ENCODE measurements around the gene COPG2. TPM values are rescaled to one million over a fixed set of nuclear protein-coding genes. Genes with fewer than 3 reads are reported as not detected.

Gene COPG2
- total and polyA plus RNA-seq, 2 of the 4 experiments (the other 2 are of a cell fraction), result 18.1 to 50.0 TPM

GRCh38 chr7:130674456-130674855 lies 5.9 kb upstream of the COPG2 start:
- intact Hi-C loops (cut with micrococcal nuclease), result no loop called here
- H3K4me3 ChIP-seq (ENCODE audit: insufficient read depth, low read depth, low read length), result no peak overlapping the region
- CTCF ChIA-PET, result no interaction called here
- in situ Hi-C loops (cut with MboI; ENCODE audit: low sequenced_read_pairs), result no loop called here
- no peaks in the 10 kb centered on the region for H3K27me3 ChIP-seq (ENCODE audit: control insufficient read depth, insufficient read depth, low read length)
- no peaks in the 10 kb centered on the region for H3K9me1 ChIP-seq (ENCODE audit: insufficient read depth, low read length)
- H3K27ac ChIP-seq (ENCODE audit: insufficient read depth, low read length), result no peak overlapping the region
- H4K8ac ChIP-seq (ENCODE audit: low read depth in 2 of 2, low read length in 2 of 2), result no peak overlapping the region
- no peak overlapping the region for H3K23ac ChIP-seq (ENCODE audit: low read depth, low read length)
- dilution Hi-C loops (cut with HindIII; ENCODE audit: low sequenced_read_pairs, unreplicated experiment), result no loop called here
- H2BK5ac ChIP-seq (ENCODE audit: low read depth, low read length, poor library complexity, severe bottlenecking), result no peak overlapping the region
- H3K9ac ChIP-seq (ENCODE audit: low read depth, low read length), result no peak overlapping the region
- no peak overlapping the region for H3K18ac ChIP-seq (ENCODE audit: low read depth, low read length)
- no peak for ATAC-seq (ENCODE audit: low read depth)
- H3K79me1 ChIP-seq (ENCODE audit: low read depth in 1 of 2, low read length in 2 of 2), result no peaks in the 10 kb centered on the region; a peak in 1 of 4 replicates
- H3K4me2 ChIP-seq (ENCODE audit: low read depth, low read length), result no peak overlapping the region
- POLR2A ChIA-PET (ENCODE audit: unreplicated experiment), result no interaction called here
- H3K14ac ChIP-seq (replicated peaks; ENCODE audit: low read depth, low read length), result no peak overlapping the region
- no peaks in the 10 kb centered on the region for H3K9me3 ChIP-seq (ENCODE audit: control insufficient read depth, insufficient read depth, low read length)
- DNase-seq, result no peak
- TF ChIP-seq MAZ (IDR thresholded peaks at IDR 0.05; ENCODE audit: borderline replicate concordance, low read depth, low read length), result no peak
- no peak for TF ChIP-seq MAFK (IDR thresholded peaks at IDR 0.05; ENCODE audit: low read depth, low read length)
- no peak for TF ChIP-seq ELK1 (IDR thresholded peaks at IDR 0.05; ENCODE audit: borderline replicate concordance, low read depth, low read length)
- TF ChIP-seq FOS (IDR thresholded peaks at IDR 0.05; ENCODE audit: low read depth, low read length), result no peak
- TF ChIP-seq RAD21 (IDR thresholded peaks at IDR 0.05; ENCODE audit: low read length), result no peak
- TF ChIP-seq NFE2L2 (IDR thresholded peaks at IDR 0.05; ENCODE audit: low read depth, low read length), result no peak
- no peak for TF ChIP-seq SMC3 (IDR thresholded peaks at IDR 0.05; ENCODE audit: low read depth, low read length)
- no peak for TF ChIP-seq CHD1 (IDR thresholded peaks at IDR 0.05; ENCODE audit: low read depth, low read length)
- TF ChIP-seq RCOR1 (IDR thresholded peaks at IDR 0.05; ENCODE audit: insufficient replicate concordance, low read length), result no peak
- TF ChIP-seq MXI1 (IDR thresholded peaks at IDR 0.05; ENCODE audit: borderline replicate concordance, low read depth, low read length), result no peak
- TF ChIP-seq, protein P1, sequence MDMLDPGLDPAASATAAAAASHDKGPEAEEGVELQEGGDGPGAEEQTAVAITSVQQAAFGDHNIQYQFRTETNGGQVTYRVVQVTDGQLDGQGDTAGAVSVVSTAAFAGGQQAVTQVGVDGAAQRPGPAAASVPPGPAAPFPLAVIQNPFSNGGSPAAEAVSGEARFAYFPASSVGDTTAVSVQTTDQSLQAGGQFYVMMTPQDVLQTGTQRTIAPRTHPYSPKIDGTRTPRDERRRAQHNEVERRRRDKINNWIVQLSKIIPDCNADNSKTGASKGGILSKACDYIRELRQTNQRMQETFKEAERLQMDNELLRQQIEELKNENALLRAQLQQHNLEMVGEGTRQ (IDR thresholded peaks at IDR 0.05; ENCODE audit: low read depth, low read length), result no peak
- TF ChIP-seq POLR2A (IDR thresholded peaks at IDR 0.05; ENCODE audit: low read depth, low read length), result no peak
- TF ChIP-seq, protein P2, sequence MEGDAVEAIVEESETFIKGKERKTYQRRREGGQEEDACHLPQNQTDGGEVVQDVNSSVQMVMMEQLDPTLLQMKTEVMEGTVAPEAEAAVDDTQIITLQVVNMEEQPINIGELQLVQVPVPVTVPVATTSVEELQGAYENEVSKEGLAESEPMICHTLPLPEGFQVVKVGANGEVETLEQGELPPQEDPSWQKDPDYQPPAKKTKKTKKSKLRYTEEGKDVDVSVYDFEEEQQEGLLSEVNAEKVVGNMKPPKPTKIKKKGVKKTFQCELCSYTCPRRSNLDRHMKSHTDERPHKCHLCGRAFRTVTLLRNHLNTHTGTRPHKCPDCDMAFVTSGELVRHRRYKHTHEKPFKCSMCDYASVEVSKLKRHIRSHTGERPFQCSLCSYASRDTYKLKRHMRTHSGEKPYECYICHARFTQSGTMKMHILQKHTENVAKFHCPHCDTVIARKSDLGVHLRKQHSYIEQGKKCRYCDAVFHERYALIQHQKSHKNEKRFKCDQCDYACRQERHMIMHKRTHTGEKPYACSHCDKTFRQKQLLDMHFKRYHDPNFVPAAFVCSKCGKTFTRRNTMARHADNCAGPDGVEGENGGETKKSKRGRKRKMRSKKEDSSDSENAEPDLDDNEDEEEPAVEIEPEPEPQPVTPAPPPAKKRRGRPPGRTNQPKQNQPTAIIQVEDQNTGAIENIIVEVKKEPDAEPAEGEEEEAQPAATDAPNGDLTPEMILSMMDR (conservative IDR thresholded peaks at IDR 0.05; ENCODE audit: low read depth, low read length), result no peak
- no peak for TF ChIP-seq CEBPB (IDR thresholded peaks at IDR 0.05; ENCODE audit: low read depth, low read length)
- TF ChIP-seq RFX5 (IDR thresholded peaks at IDR 0.05; ENCODE audit: low read depth, low read length), result no peak
- TF ChIP-seq BHLHE40 (IDR thresholded peaks at IDR 0.05; ENCODE audit: low read depth, low read length), result no peak
- H2BK15ac ChIP-seq (ENCODE audit: low read depth, low read length), result no peak overlapping the region
- no peak overlapping the region for H2AFZ ChIP-seq (replicated peaks; ENCODE audit: low read length, poor library complexity)
- no peak overlapping the region for H2BK20ac ChIP-seq (ENCODE audit: low read depth, low read length)
- H3K4ac ChIP-seq (ENCODE audit: low read depth, low read length), result no peak overlapping the region
- no peaks in the 10 kb centered on the region for H3K4me1 ChIP-seq (ENCODE audit: control insufficient read depth, insufficient read depth, low read length)
- H2AK9ac ChIP-seq (replicated peaks; ENCODE audit: low read depth, low read length, poor library complexity), result no peak overlapping the region
- no peaks in the 10 kb centered on the region for H3K36me3 ChIP-seq (ENCODE audit: control insufficient read depth, insufficient read depth, low read length)
- H2BK120ac ChIP-seq (ENCODE audit: low read depth, low read length), result no peak overlapping the region
- H3K56ac ChIP-seq (ENCODE audit: extremely low read depth, insufficient read depth, low read length), result no peak overlapping the region
- no peak overlapping the region for H4K5ac ChIP-seq (ENCODE audit: low read depth, low read length)
- BruUV-seq (replicated peaks), result no TSS peak
- H4K20me1 ChIP-seq (ENCODE audit: insufficient read depth, low read length), result no peaks in the 10 kb centered on the region
- H2AK5ac ChIP-seq (ENCODE audit: low read depth, low read length), result no peak overlapping the region
- no peak overlapping the region for H4K91ac ChIP-seq (ENCODE audit: insufficient read depth, low read depth, low read length)
- WGBS, 2 experiments (ENCODE audit: extremely low coverage in 2 of 2, insufficient read length in 1 of 2), result no CpG with 5 or more reads among the region's 2 CpGs
